HUES64 (cell line): ENCODE results near the gene GABARAP.

Source experiments
- H3K27ac ChIP-seq: 2 replicates; pipeline ENCODE4 v1.7.0; 2013; ENCODE audit warnings: low read depth, low read length, inconsistent platforms
- H3K27me3 ChIP-seq: 2 replicates; pipeline ENCODE4 v1.6.1; 2013; ENCODE audit warnings: mild to moderate bottlenecking, low read length; ENCODE audit not compliant: insufficient read depth
- H3K36me3 ChIP-seq: 2 replicates; pipeline ENCODE4 v1.6.1; 2013; ENCODE audit warnings: mild to moderate bottlenecking, low read length; ENCODE audit not compliant: insufficient read depth
- H3K4me1 ChIP-seq: 2 replicates; pipeline ENCODE4 v1.6.1; 2013; ENCODE audit warnings: mild to moderate bottlenecking, low read length, moderate library complexity; ENCODE audit not compliant: insufficient read depth
- H3K4me3 ChIP-seq: 2 replicates; pipeline ENCODE4 v1.5.1; 2013; ENCODE audit warnings: mild to moderate bottlenecking, low read length, moderate library complexity
- H3K9ac ChIP-seq: 2 replicates; pipeline ENCODE4 v1.6.1; 2013; ENCODE audit warnings: mild to moderate bottlenecking, low read depth, low read length
- H3K9me3 ChIP-seq: 2 replicates; pipeline ENCODE4 v1.6.1; 2013; ENCODE audit warnings: low read depth, low read length; ENCODE audit not compliant: insufficient read depth
- WGBS: fragments of 150-250, 120-280 bp; methylation state at CpG from one replicate; pipeline ENCODE4 v1.1.7; 2013; ENCODE audit warnings: missing lambda C conversion rate; 5-methylcytosine and 5-hydroxymethylcytosine counted together

GABARAP gene

DNA sequence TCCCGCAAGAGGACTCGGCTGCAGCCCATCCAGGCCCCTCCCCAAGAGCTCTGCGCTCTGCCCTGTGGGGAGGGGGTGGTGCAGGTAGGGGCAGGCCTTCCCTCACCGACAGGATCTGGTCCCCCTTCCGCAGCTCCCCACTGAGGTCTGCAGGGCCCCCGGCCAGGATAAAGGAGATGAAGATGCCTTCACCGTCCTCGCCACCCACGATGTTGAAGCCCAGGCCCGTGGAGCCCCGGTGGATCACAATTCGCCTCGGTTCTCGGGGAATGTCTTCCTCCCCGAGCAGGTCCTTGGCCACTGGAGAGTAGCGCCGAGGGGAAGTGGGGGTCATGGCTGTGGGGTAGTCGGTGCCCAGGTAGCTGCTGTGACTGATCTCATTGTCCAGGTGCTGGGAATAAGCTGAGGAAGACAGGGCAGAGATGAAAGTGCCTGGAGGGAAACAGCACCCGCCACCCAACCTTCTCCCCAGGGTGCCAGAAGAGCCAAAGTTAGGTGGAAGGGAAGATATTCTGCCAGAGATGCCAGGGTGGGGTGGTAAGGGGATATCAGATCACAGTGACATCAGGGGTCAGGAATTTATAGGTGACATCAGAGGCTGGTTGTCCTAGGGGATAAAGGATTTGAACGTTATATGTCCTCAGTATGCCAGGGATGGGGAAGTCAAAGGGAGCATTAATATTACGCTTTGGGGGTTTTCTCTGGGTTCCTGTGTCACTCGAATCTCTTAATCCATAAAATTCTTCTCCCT lies 45.4 kb downstream of the GABARAP start:
- Histone ChIP-seq H3K36me3 (peaks cover 70% of the 10 kb centered on the region), H3K27me3 (no peaks in the 10 kb centered on the region), H3K4me3 (no peak overlapping the region), H3K9me3 (no peaks in the 10 kb centered on the region), H3K9ac (no peak overlapping the region), H3K27ac (no peak overlapping the region), H3K4me1 (no peaks in the 10 kb centered on the region)
- WGBS = 94% methylated on average over 22 of the region's 22 CpGs

DNA sequence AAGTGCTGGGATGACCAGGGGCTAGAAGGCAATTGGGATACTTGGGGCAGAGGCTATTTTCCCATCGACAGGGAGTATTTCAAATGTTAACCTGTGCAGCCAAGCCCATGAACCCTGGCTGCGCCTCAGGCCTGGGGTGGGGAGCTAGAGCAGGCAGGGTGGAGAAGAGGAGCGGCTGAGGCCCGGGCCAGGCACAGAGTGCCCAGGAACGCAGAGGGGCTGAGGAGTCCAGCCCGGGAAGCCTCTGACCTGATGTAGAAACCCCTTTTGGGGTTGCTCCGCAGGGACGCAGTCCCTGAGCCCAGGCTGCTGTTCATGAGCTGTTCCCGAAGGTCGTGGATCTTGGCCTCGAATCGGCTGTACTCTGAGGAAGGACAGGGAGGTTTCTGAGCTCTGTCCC lies 46.3 kb downstream of the GABARAP start:
- Histone ChIP-seq H3K4me1 (no peaks in the 10 kb centered on the region), H3K27ac (no peak overlapping the region), H3K4me3 (no peak overlapping the region), H3K9me3 (no peaks in the 10 kb centered on the region), H3K27me3 (no peaks in the 10 kb centered on the region), H3K36me3 (peaks cover 69% of the 10 kb centered on the region), H3K9ac (no peak overlapping the region)
- WGBS = 95% methylated on average over 12 of the region's 12 CpGs

DNA sequence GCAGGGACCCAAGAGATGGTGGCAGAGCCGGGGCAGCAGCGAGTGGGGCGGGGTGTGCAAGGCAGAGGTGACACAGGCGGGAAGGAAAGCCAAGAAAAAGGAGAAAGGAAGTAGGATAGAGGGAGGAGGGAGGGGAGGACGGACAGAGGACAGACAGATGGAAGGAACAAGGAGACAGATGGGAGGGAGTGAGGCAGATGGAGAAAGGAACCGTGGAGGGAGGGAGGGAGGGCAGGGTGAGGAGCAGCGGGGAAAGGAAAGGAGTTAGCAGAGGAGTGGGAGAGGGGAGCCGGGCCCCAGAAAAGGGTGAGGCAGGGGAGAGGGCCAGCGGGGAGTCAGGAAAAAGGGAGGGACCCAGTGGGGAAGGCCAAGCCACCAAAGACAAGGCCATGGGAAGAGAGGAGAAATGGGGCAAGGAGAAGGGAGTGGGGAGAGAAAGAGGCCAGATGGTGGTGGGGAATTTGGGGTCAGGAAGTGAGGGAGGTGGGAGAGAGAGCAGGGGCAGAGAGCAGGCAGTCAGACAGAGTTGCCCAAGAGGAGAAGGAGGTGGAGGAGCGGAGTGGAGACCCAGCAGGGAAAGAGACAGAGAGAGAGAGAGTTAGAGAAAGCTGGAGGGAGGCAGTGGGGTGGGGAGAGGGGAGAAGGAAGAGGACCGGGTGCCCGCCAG lies 49.8 kb downstream of the GABARAP start:
- Histone ChIP-seq H3K36me3 (peaks cover 70% of the 10 kb centered on the region), H3K27ac (no peak overlapping the region), H3K27me3 (no peaks in the 10 kb centered on the region), H3K9me3 (no peaks in the 10 kb centered on the region), H3K4me1 (no peaks in the 10 kb centered on the region), H3K4me3 (no peak overlapping the region), H3K9ac (no peak overlapping the region)
- 89% methylated on average over 12 of the region's 12 CpGs for whole genome bisulfite sequencing

DNA sequence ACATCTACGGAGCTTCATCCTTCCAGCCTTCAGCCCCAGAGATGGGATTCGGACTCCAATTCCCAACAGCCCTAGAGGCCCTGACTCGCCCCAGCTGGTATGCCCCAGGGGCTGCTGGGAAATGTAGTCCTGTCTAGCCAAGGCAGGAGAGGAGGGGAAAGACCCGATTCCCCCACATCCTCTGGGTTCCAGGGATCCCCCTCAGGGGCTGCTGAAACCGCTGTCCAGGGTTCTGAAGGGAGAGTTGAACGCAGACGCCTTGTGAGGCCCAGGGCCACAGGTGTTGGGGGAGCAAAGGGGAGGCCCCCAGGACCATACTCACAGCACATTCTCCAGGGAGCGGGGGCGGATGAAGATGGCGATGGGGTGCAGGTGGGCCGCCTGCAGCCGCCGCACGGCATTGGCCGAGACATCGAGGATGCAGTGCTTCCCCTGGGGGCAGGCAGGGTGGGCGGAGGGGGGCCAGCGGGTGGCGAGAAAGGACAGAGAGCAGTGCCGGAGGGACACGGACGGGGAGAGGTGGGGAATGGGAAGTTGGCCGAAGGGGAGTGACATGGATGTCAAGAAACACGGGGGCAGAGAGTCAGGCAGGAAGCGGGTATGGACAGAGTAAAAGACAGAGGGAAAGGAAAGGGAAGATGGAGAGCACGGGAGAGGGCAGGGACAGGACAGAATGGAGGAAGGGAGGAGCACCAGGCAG lies 50.5 kb downstream of the GABARAP start:
- no peaks in the 10 kb centered on the region for H3K4me1 ChIP-seq
- H3K4me3 ChIP-seq = no peak overlapping the region
- H3K27me3 ChIP-seq = no peaks in the 10 kb centered on the region
- H3K9ac ChIP-seq = no peak overlapping the region
- H3K9me3 ChIP-seq = no peaks in the 10 kb centered on the region
- 88% methylated on average over 25 of the region's 26 CpGs for WGBS
- peaks cover 64% of the 10 kb centered on the region for H3K36me3 ChIP-seq
- no peak overlapping the region for H3K27ac ChIP-seq

DNA sequence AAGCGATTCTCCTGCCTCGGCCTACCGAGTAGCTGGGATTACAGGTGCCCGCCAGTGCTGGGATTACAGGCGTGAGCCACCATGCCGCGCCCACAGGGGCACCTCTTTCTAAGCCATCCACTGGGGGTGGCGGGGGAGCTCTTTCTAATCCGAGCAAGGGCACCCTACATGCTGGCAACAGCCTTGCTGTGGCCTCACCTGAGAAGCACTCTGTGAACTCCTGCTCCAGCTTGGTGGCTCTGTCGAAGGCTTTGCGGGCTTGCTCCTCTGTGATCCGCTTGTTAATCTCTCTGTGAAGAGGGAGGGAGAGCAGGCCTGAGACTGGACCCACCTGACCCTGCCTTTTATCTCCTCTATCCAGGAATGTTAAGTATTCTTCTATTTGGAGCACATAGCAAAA lies 51.2 kb downstream of the GABARAP start:
- Histone ChIP-seq H3K27me3 (no peaks in the 10 kb centered on the region), H3K4me3 (no peak overlapping the region), H3K9me3 (no peaks in the 10 kb centered on the region), H3K4me1 (no peaks in the 10 kb centered on the region), H3K36me3 (peaks cover 57% of the 10 kb centered on the region), H3K27ac (no peak overlapping the region), H3K9ac (no peak overlapping the region)
- 98% methylated on average over 12 of the region's 12 CpGs for WGBS

DNA sequence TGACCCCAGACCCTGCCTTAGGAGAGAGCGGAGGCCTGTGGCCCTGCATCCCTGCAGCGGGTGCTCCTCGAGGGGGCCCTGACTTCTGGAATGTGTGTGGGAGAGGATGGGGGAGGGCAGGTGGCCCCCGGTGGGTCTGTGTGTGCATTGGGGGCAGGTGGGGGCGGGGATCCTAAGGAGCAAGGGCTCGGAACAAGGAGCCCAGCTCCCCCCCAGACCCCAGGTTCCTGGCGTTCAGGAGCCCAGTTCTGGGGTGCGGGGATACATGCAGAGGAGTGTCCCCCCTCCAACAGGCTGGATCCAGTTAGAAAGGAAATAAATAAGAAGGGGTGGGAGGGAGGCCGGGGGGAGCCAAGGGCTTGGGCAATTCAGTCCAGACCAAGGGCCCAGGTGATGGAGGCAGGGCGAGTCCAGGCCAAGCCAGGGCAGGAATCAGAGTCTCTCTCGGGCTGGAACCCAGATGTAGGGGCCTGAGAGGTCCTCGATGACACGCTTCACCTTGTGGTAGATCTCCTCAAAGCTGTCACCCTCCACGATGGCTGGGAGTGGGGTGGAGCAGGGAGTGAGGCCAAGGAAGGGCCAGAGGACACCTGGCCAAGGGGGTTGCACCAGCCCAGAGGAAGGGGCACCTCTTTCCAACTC lies 51.9 kb downstream of the GABARAP start:
- Histone ChIP-seq H3K4me3 (no peak overlapping the region), H3K9ac (no peak overlapping the region), H3K4me1 (no peaks in the 10 kb centered on the region), H3K27ac (no peak overlapping the region), H3K36me3 (peaks cover 51% of the 10 kb centered on the region), H3K27me3 (no peaks in the 10 kb centered on the region), H3K9me3 (no peaks in the 10 kb centered on the region)
- 95% methylated on average over 14 of the region's 14 CpGs for WGBS
